ENCODE results near the gene PRRX1.

DNA sequence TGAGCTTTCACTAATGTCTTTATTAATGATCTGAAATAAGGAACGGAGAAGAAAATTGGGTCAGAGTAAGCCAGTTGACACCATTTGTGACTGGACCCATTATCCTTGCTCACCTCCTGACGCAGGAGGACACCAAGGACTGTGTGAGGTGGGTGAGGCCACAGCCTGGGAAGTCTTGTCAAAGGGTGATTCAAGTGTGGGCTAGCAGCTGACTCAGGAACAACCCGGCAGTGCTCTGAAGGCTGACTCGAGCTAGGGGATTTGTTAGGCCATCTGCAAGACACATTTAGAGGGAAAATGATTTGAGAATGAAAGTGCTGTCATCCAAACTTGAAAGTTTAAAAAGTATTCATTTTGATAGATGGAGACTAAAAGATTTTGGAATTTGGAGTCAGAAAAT lies 21.2 kb downstream of the PRRX1 start:
- TF ChIP-seq, protein P1, sequence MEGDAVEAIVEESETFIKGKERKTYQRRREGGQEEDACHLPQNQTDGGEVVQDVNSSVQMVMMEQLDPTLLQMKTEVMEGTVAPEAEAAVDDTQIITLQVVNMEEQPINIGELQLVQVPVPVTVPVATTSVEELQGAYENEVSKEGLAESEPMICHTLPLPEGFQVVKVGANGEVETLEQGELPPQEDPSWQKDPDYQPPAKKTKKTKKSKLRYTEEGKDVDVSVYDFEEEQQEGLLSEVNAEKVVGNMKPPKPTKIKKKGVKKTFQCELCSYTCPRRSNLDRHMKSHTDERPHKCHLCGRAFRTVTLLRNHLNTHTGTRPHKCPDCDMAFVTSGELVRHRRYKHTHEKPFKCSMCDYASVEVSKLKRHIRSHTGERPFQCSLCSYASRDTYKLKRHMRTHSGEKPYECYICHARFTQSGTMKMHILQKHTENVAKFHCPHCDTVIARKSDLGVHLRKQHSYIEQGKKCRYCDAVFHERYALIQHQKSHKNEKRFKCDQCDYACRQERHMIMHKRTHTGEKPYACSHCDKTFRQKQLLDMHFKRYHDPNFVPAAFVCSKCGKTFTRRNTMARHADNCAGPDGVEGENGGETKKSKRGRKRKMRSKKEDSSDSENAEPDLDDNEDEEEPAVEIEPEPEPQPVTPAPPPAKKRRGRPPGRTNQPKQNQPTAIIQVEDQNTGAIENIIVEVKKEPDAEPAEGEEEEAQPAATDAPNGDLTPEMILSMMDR (IDR thresholded peaks at IDR 0.05) = no peak
- TF ChIP-seq POLR2A (IDR thresholded peaks at IDR 0.05) = no peak

Measured in adrenal gland (tissue), 5 donors.